HepG2 (cell line): ENCODE data around the gene FDPS. TPM values are rescaled to one million over a fixed set of nuclear protein-coding genes. Genes with fewer than 3 reads are reported as not detected.

Experiments used
- ATF6 ChIP-seq: sonication (generic); formaldehyde crosslinking; conservative IDR thresholded peaks from 2 replicates; pipeline ENCODE4 v1.4.0; 2020; ENCODE audit warnings: missing genetic modification reagents
- CEBPZ ChIP-seq: IDR thresholded peaks from 2 replicates; pipeline ENCODE4 v1.6.1; 2012; ENCODE audit warnings: low read length, improper control_type of control experiment
- ELF1 ChIP-seq: sonication (generic); formaldehyde crosslinking; IDR thresholded peaks from 2 replicates; pipeline ENCODE4 v1.4.0; 2020; ENCODE audit warnings: missing genetic modification reagents
- FOSL1 ChIP-seq: sonication (generic); formaldehyde crosslinking; IDR thresholded peaks from 2 replicates; pipeline ENCODE4 v1.9.0; 2021; ENCODE audit warnings: missing genetic modification reagents, borderline replicate concordance
- NFAT5 ChIP-seq: sonication (generic); formaldehyde crosslinking; IDR thresholded peaks from 2 replicates; pipeline ENCODE4 v1.4.0; 2020; ENCODE audit warnings: missing genetic modification reagents
- NFIC ChIP-seq: IDR thresholded peaks from 2 replicates; pipeline ENCODE4 v1.6.1; 2012; ENCODE audit warnings: mild to moderate bottlenecking, low read length, inconsistent platforms
- PATZ1 ChIP-seq: sonication (generic); formaldehyde crosslinking; IDR thresholded peaks from 2 replicates; pipeline ENCODE4 v1.4.0; 2020; ENCODE audit warnings: missing genetic modification reagents
- ZBTB43 ChIP-seq: sonication (generic); formaldehyde crosslinking; conservative IDR thresholded peaks from 2 replicates; pipeline ENCODE4 v1.4.0; 2020; ENCODE audit warnings: missing genetic modification reagents
- ZBTB7B ChIP-seq: sonication (generic); formaldehyde crosslinking; IDR thresholded peaks from 2 replicates; pipeline ENCODE4 v1.4.0; 2020; ENCODE audit warnings: missing genetic modification reagents
- ZIK1 ChIP-seq: sonication (generic); formaldehyde crosslinking; IDR thresholded peaks from 2 replicates; pipeline ENCODE4 v1.5.0; 2020; ENCODE audit warnings: mild to moderate bottlenecking, low read depth, missing genetic modification reagents, borderline replicate concordance
- ZNF574 ChIP-seq: sonication (generic); formaldehyde crosslinking; IDR thresholded peaks from 2 replicates; pipeline ENCODE4 v1.4.0; 2020; ENCODE audit warnings: missing genetic modification reagents
- ZNF644 ChIP-seq: IDR thresholded peaks from 2 replicates; pipeline ENCODE4 v1.6.1; 2016; ENCODE audit warnings: low read depth
- polyA plus RNA-seq, 8 experiments: library from polyadenylated mRNA; depleted of rRNA in 3 of 8; stranded (reverse) in 7 of 8; unstranded in 1 of 8; fragments of >200 nt; fragmentation: Illumina TruSeq in 4 of 8; extraction: Trizol in 4 of 8; gene quantifications; 2 replicates each; pipeline versions ENCODE4 v1.2.1 to v1.2.3, GENCODE V29; 2011 to 2016; ENCODE audit warnings: low read depth in 4 of 8, missing spikeins in 1 of 8, mixed read lengths in 1 of 8; ENCODE audit not compliant: insufficient read depth in 1 of 8
- total RNA-seq, 5 experiments: library from RNA; depleted of rRNA; stranded (reverse); fragments of >200 nt; fragmentation: Illumina TruSeq; extraction: Trizol; gene quantifications; 2 replicates each; pipeline ENCODE4 v1.2.3, GENCODE V29; 2016; ENCODE audit warnings: low read depth in 1 of 5

FDPS gene
- total and polyA plus RNA-seq, 2 of the 13 experiments (the other 11 are each of a cell fraction or from before 2014, with no cell fraction given) = 264 to 519 TPM

- TF ChIP-seq ZBTB7B (CRISPR knock-in tag) (peak; percentile 58; the same call in 1 of the 2 replicates), CEBPZ (no peak), NFIC (no peak), ATF6 (CRISPR knock-in tag) (no peak), ZNF574 (peak; percentile 40; the same call in 1 of the 2 replicates), NFAT5 (CRISPR knock-in tag) (no peak), ZBTB43 (CRISPR knock-in tag) (no peak), FOSL1 (no peak), ZNF644 (no peak), ELF1 (CRISPR knock-in tag) (no peak), PATZ1 (CRISPR knock-in tag) (peak; percentile 33; the same call in 1 of the 2 replicates), ZIK1 (CRISPR knock-in tag) (0 out of 2 replicates have a peak, but pooled peaks have one; percentile 37)
Observed at GRCh38 chr1:155285631-155286044, 23.0 kb upstream of the FDPS start (continued).
